Neuronal stem cell (in vitro differentiated cells): ENCODE measurements around the gene IGF2R.
A peak's percentile ranks its signal among the peaks of the same experiment; 100 is the strongest.

Experiments used
- DNase-seq: peaks from one replicate; pipeline ENCODE4 v3.0.0-alpha.2; 2013; ENCODE audit warnings: low spot score
- H2AFZ ChIP-seq: one replicate; pipeline ENCODE4 v1.6.1; 2013; ENCODE audit warnings: mild to moderate bottlenecking, low read length, inconsistent platforms
- H2AK5ac ChIP-seq: 2 replicates; pipeline ENCODE4 v1.6.1; 2013; ENCODE audit warnings: low read depth, mild to moderate bottlenecking, inconsistent platforms, low read length, moderate library complexity, mixed read lengths
- H2BK120ac ChIP-seq: 2 replicates; pipeline ENCODE4 v1.6.1; 2013; ENCODE audit warnings: low read depth, mild to moderate bottlenecking, inconsistent platforms, low read length, moderate library complexity, mixed read lengths
- H2BK12ac ChIP-seq: one replicate; pipeline ENCODE4 v1.6.1; 2013; ENCODE audit warnings: low read length, inconsistent platforms
- H2BK15ac ChIP-seq: 2 replicates; pipeline ENCODE4 v1.6.1; 2013; ENCODE audit warnings: mild to moderate bottlenecking, low read length, inconsistent platforms, mixed read lengths
- H2BK5ac ChIP-seq: one replicate; pipeline ENCODE4 v1.6.1; 2013; ENCODE audit warnings: inconsistent platforms, mild to moderate bottlenecking, low read length, moderate library complexity
- H3K14ac ChIP-seq: one replicate; pipeline ENCODE4 v1.6.1; 2013; ENCODE audit warnings: low read length, inconsistent platforms
- H3K18ac ChIP-seq: 2 replicates; pipeline ENCODE4 v1.6.1; 2013; ENCODE audit warnings: low read length, inconsistent platforms
- H3K23ac ChIP-seq: 2 replicates; pipeline ENCODE4 v1.6.1; 2013; ENCODE audit warnings: low read depth, mild to moderate bottlenecking, mixed read lengths, low read length, inconsistent platforms; ENCODE audit not compliant: poor library complexity
- H3K27ac ChIP-seq: replicated peaks from 3 replicates; pipeline ENCODE4 v1.5.1; 2013; ENCODE audit warnings: low read length, inconsistent platforms
- H3K27me3 ChIP-seq, 3 experiments: 2 replicates each; pipeline ENCODE4 v1.6.1; 2013; ENCODE audit warnings: low read length in 3 of 3, mild to moderate bottlenecking in 2 of 3, inconsistent platforms in 1 of 3, low read depth in 1 of 3, mixed read lengths in 1 of 3, moderate library complexity in 1 of 3; ENCODE audit not compliant: control insufficient read depth in 3 of 3, insufficient read depth in 3 of 3
- H3K36me3 ChIP-seq, 2 donors: replicated peaks in 1 of 2; 2 replicates each; pipeline ENCODE4 v1.6.1; 2013; ENCODE audit warnings: low read length in 2 of 2; ENCODE audit not compliant: control insufficient read depth in 2 of 2, insufficient read depth in 2 of 2
- H3K4ac ChIP-seq: 2 replicates; pipeline ENCODE4 v1.6.1; 2013; ENCODE audit warnings: inconsistent platforms, mild to moderate bottlenecking, low read length, moderate library complexity
- H3K4me1 ChIP-seq, 2 donors: 1 replicate in 1 of 2; 2 replicates in 1 of 2; pipeline ENCODE4 v1.6.1; 2013; ENCODE audit warnings: low read length in 2 of 2, low read depth in 1 of 2; ENCODE audit not compliant: control insufficient read depth in 2 of 2, insufficient read depth in 1 of 2
- H3K4me2 ChIP-seq: one replicate; pipeline ENCODE4 v1.6.1; 2013; ENCODE audit warnings: mild to moderate bottlenecking, low read length, inconsistent platforms; ENCODE audit not compliant: insufficient read depth, poor library complexity, severe bottlenecking
- H3K4me3 ChIP-seq, 2 donors: 2 replicates each; pipeline ENCODE4 v1.5.1; 2013; ENCODE audit warnings: low read length in 2 of 2, mild to moderate bottlenecking in 2 of 2, inconsistent platforms in 1 of 2, moderate library complexity in 1 of 2
- H3K79me1 ChIP-seq: one replicate; pipeline ENCODE4 v1.6.1; 2013; ENCODE audit warnings: low read depth, mild to moderate bottlenecking, inconsistent platforms, low read length, moderate library complexity
- H3K9ac ChIP-seq: one replicate; pipeline ENCODE4 v1.6.1; 2013; ENCODE audit warnings: mild to moderate bottlenecking, low read depth, low read length, inconsistent platforms; ENCODE audit not compliant: poor library complexity
- H3K9me3 ChIP-seq, 2 donors: replicated peaks in 1 of 2; 2 replicates each; pipeline versions ENCODE3 to v1.6.1; 2013; ENCODE audit warnings: low read length in 2 of 2, mild to moderate bottlenecking in 2 of 2, inconsistent platforms in 1 of 2, low read depth in 1 of 2, mixed read lengths in 1 of 2, moderate library complexity in 1 of 2; ENCODE audit not compliant: control insufficient read depth in 2 of 2, insufficient read depth in 1 of 2
- H4K8ac ChIP-seq: one replicate; pipeline ENCODE4 v1.6.1; 2013; ENCODE audit warnings: low read depth, mild to moderate bottlenecking, inconsistent platforms, low read length, moderate library complexity
- H4K91ac ChIP-seq: one replicate; pipeline ENCODE4 v1.6.1; 2013; ENCODE audit warnings: low read length, low read depth, mild to moderate bottlenecking, inconsistent platforms; ENCODE audit not compliant: poor library complexity
- WGBS, 2 donors: extraction: QIAGEN DNeasy Blood & Tissue Kit; methylation state at CpG; one replicate each; pipeline ENCODE4 v1.1.7; 2013; ENCODE audit warnings: missing lambda C conversion rate in 2 of 2, mixed read lengths in 1 of 2; ENCODE audit not compliant: insufficient read length in 2 of 2, insufficient replicate concordance in 1 of 2; ENCODE audit errors: extremely low coverage in 2 of 2; 5-methylcytosine and 5-hydroxymethylcytosine counted together

The IGF2R gene

GRCh38 chr6:160071805-160072690 is 103.2 kb downstream of the IGF2R start:
- H3K4ac ChIP-seq: no peak overlapping the region
- H2AFZ ChIP-seq: no peak overlapping the region
- H3K9ac ChIP-seq: no peak overlapping the region
- H2BK12ac ChIP-seq: no peak overlapping the region
- peaks cover 67 to 100% of the 10 kb centered on the region in 2 donors for H3K36me3 ChIP-seq
- no peak overlapping the region for H2BK15ac ChIP-seq
- H3K4me3 ChIP-seq: peak overlapping the region in 1 of 2 donors; percentile 5
- H4K8ac ChIP-seq: no peak overlapping the region
- DNase-seq: no peak
- H2BK5ac ChIP-seq: no peak overlapping the region
- H2BK120ac ChIP-seq: no peak overlapping the region
- no peaks in the 10 kb centered on the region for H3K79me1 ChIP-seq
- H3K27me3 ChIP-seq: no peaks in the 10 kb centered on the region
- H3K4me2 ChIP-seq: no peak overlapping the region
- no peak overlapping the region for H3K27ac ChIP-seq
- H3K9me3 ChIP-seq: no peaks in the 10 kb centered on the region
- WGBS, 2 donors: no CpG with 5 or more reads among the region's 11 CpGs
- no peak overlapping the region for H3K18ac ChIP-seq
- no peak overlapping the region for H3K23ac ChIP-seq
- H2AK5ac ChIP-seq: no peak overlapping the region
- H3K14ac ChIP-seq: no peak overlapping the region
- H3K4me1 ChIP-seq: no peaks in the 10 kb centered on the region
- H4K91ac ChIP-seq: no peak overlapping the region

DNA sequence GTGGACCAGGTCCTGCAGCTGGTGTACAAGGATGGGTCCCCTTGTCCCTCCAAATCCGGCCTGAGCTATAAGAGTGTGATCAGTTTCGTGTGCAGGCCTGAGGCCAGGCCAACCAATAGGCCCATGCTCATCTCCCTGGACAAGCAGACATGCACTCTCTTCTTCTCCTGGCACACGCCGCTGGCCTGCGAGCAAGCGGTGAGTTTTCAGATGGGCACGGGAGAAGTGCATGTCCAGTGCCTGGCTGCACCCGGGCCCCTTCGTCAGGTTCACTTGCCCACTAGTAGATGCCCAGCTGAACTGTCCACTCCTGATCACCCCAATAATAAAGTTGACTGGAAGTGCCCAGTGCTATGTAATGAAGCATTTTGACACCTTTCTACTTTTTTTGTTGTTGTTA is 104.4 kb downstream of the IGF2R start:
- Histone ChIP-seq H2BK120ac (no peak overlapping the region), H3K79me1 (no peaks in the 10 kb centered on the region), H4K8ac (no peak overlapping the region), H4K91ac (no peak overlapping the region), H2BK5ac (no peak overlapping the region), H3K4me1 (no peaks in the 10 kb centered on the region), H3K4me2 (no peak overlapping the region), H2AFZ (no peak overlapping the region), H3K4me3 (no peak overlapping the region), H3K36me3 (peaks cover 64 to 100% of the 10 kb centered on the region in 2 donors), H3K14ac (no peak overlapping the region), H3K18ac (no peak overlapping the region), H3K23ac (no peak overlapping the region), H3K27ac (no peak overlapping the region), H2BK15ac (no peak overlapping the region), H3K27me3 (no peaks in the 10 kb centered on the region), H3K9me3 (no peaks in the 10 kb centered on the region), H3K4ac (no peak overlapping the region), H2BK12ac (no peak overlapping the region), H2AK5ac (no peak overlapping the region), H3K9ac (peak overlapping the region; percentile 56)
- WGBS, 2 donors: no CpG with 5 or more reads among the region's 9 CpGs
- DNase-seq: no peak

- no CpG with 5 or more reads among the region's 5 CpGs for WGBS, 2 donors
- H2BK120ac ChIP-seq: no peak overlapping the region
Measured at GRCh38 chr6:160076009-160076408, 107.1 kb downstream of the IGF2R start.

GRCh38 chr6:160077024-160077423 is 108.1 kb downstream of the IGF2R start:
- no peak for DNase-seq
- Histone ChIP-seq H2BK15ac (no peak overlapping the region), H3K4me1 (no peaks in the 10 kb centered on the region), H3K18ac (no peak overlapping the region), H3K79me1 (peaks cover 1% of the 10 kb centered on the region), H3K36me3 (peaks cover 60 to 98% of the 10 kb centered on the region in 2 donors), H4K8ac (no peak overlapping the region), H3K9me3 (peaks cover 0 to 3% of the 10 kb centered on the region in 2 donors), H3K4ac (no peak overlapping the region), H3K4me3 (no peak overlapping the region), H2BK12ac (no peak overlapping the region), H4K91ac (no peak overlapping the region), H3K27ac (no peak overlapping the region), H3K9ac (no peak overlapping the region), H3K4me2 (no peak overlapping the region), H2AFZ (no peak overlapping the region), H2BK5ac (no peak overlapping the region), H3K14ac (no peak overlapping the region), H2BK120ac (no peak overlapping the region), H3K27me3 (no peaks in the 10 kb centered on the region), H3K23ac (no peak overlapping the region), H2AK5ac (no peak overlapping the region)
- no CpG with 5 or more reads among the region's 5 CpGs for WGBS, 2 donors

More at GRCh38 chr6:160076009-160076408, 107.1 kb downstream of the IGF2R start:
- no peak overlapping the region for H2BK12ac ChIP-seq
- H4K91ac ChIP-seq: no peak overlapping the region
- peaks cover 64 to 98% of the 10 kb centered on the region in 2 donors for H3K36me3 ChIP-seq
- H3K18ac ChIP-seq: no peak overlapping the region
- H3K4ac ChIP-seq: no peak overlapping the region
- no peak overlapping the region for H3K9ac ChIP-seq
- no peak overlapping the region for H2BK5ac ChIP-seq
- no peak overlapping the region for H4K8ac ChIP-seq
- no peak overlapping the region for H2AK5ac ChIP-seq
- no peak overlapping the region for H3K4me3 ChIP-seq
- no peaks in the 10 kb centered on the region for H3K27me3 ChIP-seq
- H3K14ac ChIP-seq: no peak overlapping the region
- H3K4me2 ChIP-seq: no peak overlapping the region
- H3K23ac ChIP-seq: no peak overlapping the region
- no peak for DNase-seq
- no peak overlapping the region for H3K27ac ChIP-seq
- no peak overlapping the region for H2AFZ ChIP-seq
- H3K79me1 ChIP-seq: peaks cover 1% of the 10 kb centered on the region
- H2BK15ac ChIP-seq: no peak overlapping the region
- peaks cover 0 to 3% of the 10 kb centered on the region in 2 donors for H3K9me3 ChIP-seq
- no peaks in the 10 kb centered on the region for H3K4me1 ChIP-seq
